SK-N-SH treated with all-trans-retinoic acid at 6 μM for 48 hours (cell line): ENCODE results near the gene TRIM37.
"Not testable (repeated sequence)": the region's sequence is repeated elsewhere in the genome, so short reads cannot be mapped to it uniquely, and the experiment has no call there.

Experiments used
- ATAC-seq: fragments of 200-7000 bp; cut with Tn5 transposase; 3 replicates; pipeline ENCODE4 v1.9.1; 2020; ENCODE audit warnings: mild to moderate bottlenecking, moderate library complexity
- ARNTL ChIP-seq: fragments of 450-650 bp; formaldehyde crosslinking; IDR thresholded peaks from 2 replicates; pipeline ENCODE4 v1.5.0; 2020; ENCODE audit warnings: low read depth, mild to moderate bottlenecking, moderate library complexity, borderline replicate concordance
- BACH2 ChIP-seq: fragments of 250-450 bp; sonication (Bioruptor Pico); IDR thresholded peaks from 2 replicates; pipeline ENCODE4 v1.9.0; 2021; ENCODE audit warnings: mild to moderate bottlenecking, borderline replicate concordance
- CSDC2 ChIP-seq: fragments of 250-450 bp; sonication (Bioruptor Pico); IDR thresholded peaks from 2 replicates; pipeline ENCODE4 v1.5.0; 2020; ENCODE audit warnings: mild to moderate bottlenecking, moderate library complexity
- ESRRG ChIP-seq: fragments of 250-450 bp; sonication (Bioruptor Pico); IDR thresholded peaks from 2 replicates; pipeline ENCODE4 v1.6.1; 2021; ENCODE audit warnings: mild to moderate bottlenecking
- GLIS3 ChIP-seq: fragments of 250-450 bp; sonication (Bioruptor Pico); IDR thresholded peaks from 2 replicates; pipeline ENCODE4 v1.5.0; 2020; ENCODE audit warnings: mild to moderate bottlenecking, moderate library complexity
- ISL1 ChIP-seq: fragments of 250-450 bp; sonication (Bioruptor Pico); IDR thresholded peaks from 2 replicates; pipeline ENCODE4 v2.1.2; 2022; ENCODE audit warnings: mild to moderate bottlenecking, moderate library complexity
- PPARA ChIP-seq: fragments of 250-450 bp; sonication (Bioruptor Pico); IDR thresholded peaks from 2 replicates; pipeline ENCODE4 v1.5.0; 2020; ENCODE audit warnings: mild to moderate bottlenecking, borderline replicate concordance
- SNAI2 ChIP-seq: fragments of 250-450 bp; sonication (Bioruptor Pico); IDR thresholded peaks from 2 replicates; pipeline ENCODE4 v1.5.0; 2020; ENCODE audit warnings: mild to moderate bottlenecking, moderate library complexity
- TCF4 ChIP-seq: fragments of 250-450 bp; sonication (Bioruptor Pico); IDR thresholded peaks from 2 replicates; pipeline ENCODE4 v1.8.0; 2021; ENCODE audit warnings: mild to moderate bottlenecking, moderate library complexity, borderline replicate concordance
- TOX ChIP-seq: fragments of 250-450 bp; sonication (Bioruptor Pico); IDR thresholded peaks from 2 replicates; pipeline ENCODE4 v1.8.0; 2021; ENCODE audit warnings: mild to moderate bottlenecking, moderate library complexity, borderline replicate concordance
- ZC3H10 ChIP-seq: fragments of 250-450 bp; sonication (Bioruptor Pico); IDR thresholded peaks from 2 replicates; pipeline ENCODE4 v1.5.1; 2021; ENCODE audit warnings: mild to moderate bottlenecking, moderate library complexity
- ZFP3 ChIP-seq: fragments of 250-450 bp; sonication (Bioruptor Pico); IDR thresholded peaks from 2 replicates; pipeline ENCODE4 v1.5.0; 2020; ENCODE audit warnings: mild to moderate bottlenecking, moderate library complexity
- ZFP30 ChIP-seq: fragments of 450-650 bp; formaldehyde crosslinking; IDR thresholded peaks from 2 replicates; pipeline ENCODE4 v1.5.0; 2022; ENCODE audit warnings: mild to moderate bottlenecking, moderate library complexity
- ZNF565 ChIP-seq: fragments of 450-650 bp; formaldehyde crosslinking; conservative IDR thresholded peaks from 2 replicates; pipeline ENCODE4 v1.5.0; 2020; ENCODE audit warnings: low read depth, mild to moderate bottlenecking, moderate library complexity
- ZNF70 ChIP-seq: fragments of 450-650 bp; formaldehyde crosslinking; IDR thresholded peaks from 2 replicates; pipeline ENCODE4 v1.5.0; 2020; ENCODE audit warnings: mild to moderate bottlenecking, moderate library complexity
- ZNF8 ChIP-seq: fragments of 450-650 bp; formaldehyde crosslinking; IDR thresholded peaks from 2 replicates; pipeline ENCODE4 v1.5.0; 2020; ENCODE audit warnings: mild to moderate bottlenecking, moderate library complexity
- TF ChIP-seq, protein P1 (sequence below): fragments of 250-450 bp; sonication (Bioruptor Pico); IDR thresholded peaks from 2 replicates; pipeline ENCODE4 v1.5.1; 2020; ENCODE audit warnings: low read depth, mild to moderate bottlenecking, moderate library complexity
- TF ChIP-seq, protein P2 (sequence below): fragments of 250-450 bp; sonication (Bioruptor Pico); IDR thresholded peaks from 2 replicates; pipeline ENCODE4 v1.8.0; 2021; ENCODE audit warnings: low read depth, mild to moderate bottlenecking, moderate library complexity, borderline replicate concordance
- TF ChIP-seq, protein P3 (sequence below): fragments of 250-450 bp; sonication (Bioruptor Pico); IDR thresholded peaks from 2 replicates; pipeline ENCODE4 v1.8.0; 2020; ENCODE audit warnings: mild to moderate bottlenecking, moderate library complexity, borderline replicate concordance
- TF ChIP-seq, protein P4 (sequence below): fragments of 250-450 bp; sonication (Bioruptor Pico); IDR thresholded peaks from 2 replicates; pipeline ENCODE4 v1.5.1; 2021; ENCODE audit warnings: mild to moderate bottlenecking, moderate library complexity

TRIM37 gene

DNA sequence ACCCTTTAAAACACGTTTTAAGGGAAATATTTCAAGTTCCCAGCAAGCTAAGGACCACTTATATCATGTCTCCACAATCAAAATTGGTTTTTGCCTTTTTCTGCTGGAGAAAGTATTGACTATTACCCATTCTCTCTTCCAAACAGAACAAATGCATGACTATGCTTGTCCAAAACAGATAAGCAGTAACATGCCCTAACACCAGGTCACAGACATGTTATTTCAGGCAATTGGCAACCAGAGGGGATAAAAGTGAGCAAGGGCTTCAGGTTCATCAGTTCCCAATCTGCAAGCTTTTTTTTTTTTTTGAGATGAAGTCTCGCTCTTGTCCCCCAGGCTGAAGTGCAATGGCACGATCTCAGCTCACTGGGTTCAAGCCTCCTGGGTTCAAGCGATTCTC is 33.3 kb upstream of the TRIM37 start:
- ATAC-seq: no peak
- no peak for TF ChIP-seq PPARA (CRISPR knock-in tag)
- TF ChIP-seq TOX (CRISPR knock-in tag): no peak
- TF ChIP-seq, protein P1, sequence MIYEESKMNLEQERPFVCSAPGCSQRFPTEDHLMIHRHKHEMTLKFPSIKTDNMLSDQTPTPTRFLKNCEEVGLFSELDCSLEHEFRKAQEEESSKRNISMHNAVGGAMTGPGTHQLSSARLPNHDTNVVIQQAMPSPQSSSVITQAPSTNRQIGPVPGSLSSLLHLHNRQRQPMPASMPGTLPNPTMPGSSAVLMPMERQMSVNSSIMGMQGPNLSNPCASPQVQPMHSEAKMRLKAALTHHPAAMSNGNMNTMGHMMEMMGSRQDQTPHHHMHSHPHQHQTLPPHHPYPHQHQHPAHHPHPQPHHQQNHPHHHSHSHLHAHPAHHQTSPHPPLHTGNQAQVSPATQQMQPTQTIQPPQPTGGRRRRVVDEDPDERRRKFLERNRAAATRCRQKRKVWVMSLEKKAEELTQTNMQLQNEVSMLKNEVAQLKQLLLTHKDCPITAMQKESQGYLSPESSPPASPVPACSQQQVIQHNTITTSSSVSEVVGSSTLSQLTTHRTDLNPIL: no peak

DNA sequence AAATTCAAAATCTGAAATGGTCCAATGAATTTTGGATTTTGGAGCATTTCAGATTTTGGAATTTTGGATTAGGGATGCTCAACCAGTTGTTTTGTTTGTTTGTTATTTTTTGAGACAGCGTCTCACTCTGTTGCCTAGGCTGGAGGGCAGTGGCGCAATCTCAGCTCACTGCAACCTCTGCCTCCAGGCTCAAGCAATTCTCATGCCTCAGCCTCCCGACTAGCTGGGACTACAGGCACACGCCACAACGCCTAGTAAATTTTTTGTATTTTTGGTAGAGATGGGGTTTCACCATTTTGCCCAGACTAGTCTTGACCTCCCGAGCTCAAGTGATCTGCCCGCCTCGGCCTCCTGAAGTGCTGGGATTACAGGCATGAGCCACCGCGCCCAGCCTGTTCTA is 31.7 kb upstream of the TRIM37 start:
- ATAC-seq: not testable (repeated sequence)

DNA sequence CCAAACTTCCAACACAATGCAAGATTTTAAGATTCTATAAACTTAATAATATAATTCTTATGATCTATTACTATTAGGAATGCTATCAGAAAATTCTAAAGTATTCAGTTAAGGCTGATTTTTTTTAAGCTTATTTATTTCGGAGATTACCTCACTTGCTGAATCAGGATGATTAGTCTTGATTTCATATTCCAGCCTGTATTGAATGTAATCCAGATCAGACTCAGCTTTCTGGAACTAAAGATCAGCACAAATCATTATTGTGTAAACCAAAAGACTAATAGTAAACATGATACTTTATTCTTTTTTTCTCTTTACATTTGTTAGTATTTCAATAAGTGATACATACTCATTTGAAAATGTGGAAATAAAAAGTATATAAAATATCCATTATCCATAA is 24.5 kb upstream of the TRIM37 start:
- no peak for ATAC-seq
- TF ChIP-seq, protein P2, sequence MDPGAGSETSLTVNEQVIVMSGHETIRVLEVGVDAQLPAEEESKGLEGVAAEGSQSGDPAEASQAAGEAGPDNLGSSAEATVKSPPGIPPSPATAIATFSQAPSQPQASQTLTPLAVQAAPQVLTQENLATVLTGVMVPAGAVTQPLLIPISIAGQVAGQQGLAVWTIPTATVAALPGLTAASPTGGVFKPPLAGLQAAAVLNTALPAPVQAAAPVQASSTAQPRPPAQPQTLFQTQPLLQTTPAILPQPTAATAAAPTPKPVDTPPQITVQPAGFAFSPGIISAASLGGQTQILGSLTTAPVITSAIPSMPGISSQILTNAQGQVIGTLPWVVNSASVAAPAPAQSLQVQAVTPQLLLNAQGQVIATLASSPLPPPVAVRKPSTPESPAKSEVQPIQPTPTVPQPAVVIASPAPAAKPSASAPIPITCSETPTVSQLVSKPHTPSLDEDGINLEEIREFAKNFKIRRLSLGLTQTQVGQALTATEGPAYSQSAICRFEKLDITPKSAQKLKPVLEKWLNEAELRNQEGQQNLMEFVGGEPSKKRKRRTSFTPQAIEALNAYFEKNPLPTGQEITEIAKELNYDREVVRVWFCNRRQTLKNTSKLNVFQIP: no peak
- no peak for TF ChIP-seq ZNF565 (CRISPR knock-in tag)
- TF ChIP-seq ISL1: no peak
- no peak for TF ChIP-seq TCF4 (CRISPR knock-in tag)
- TF ChIP-seq TOX (CRISPR knock-in tag): no peak
- TF ChIP-seq SNAI2 (CRISPR knock-in tag): no peak
- TF ChIP-seq, protein P1: no peak
- TF ChIP-seq ZFP30 (CRISPR knock-in tag): no peak
- TF ChIP-seq, protein P3, sequence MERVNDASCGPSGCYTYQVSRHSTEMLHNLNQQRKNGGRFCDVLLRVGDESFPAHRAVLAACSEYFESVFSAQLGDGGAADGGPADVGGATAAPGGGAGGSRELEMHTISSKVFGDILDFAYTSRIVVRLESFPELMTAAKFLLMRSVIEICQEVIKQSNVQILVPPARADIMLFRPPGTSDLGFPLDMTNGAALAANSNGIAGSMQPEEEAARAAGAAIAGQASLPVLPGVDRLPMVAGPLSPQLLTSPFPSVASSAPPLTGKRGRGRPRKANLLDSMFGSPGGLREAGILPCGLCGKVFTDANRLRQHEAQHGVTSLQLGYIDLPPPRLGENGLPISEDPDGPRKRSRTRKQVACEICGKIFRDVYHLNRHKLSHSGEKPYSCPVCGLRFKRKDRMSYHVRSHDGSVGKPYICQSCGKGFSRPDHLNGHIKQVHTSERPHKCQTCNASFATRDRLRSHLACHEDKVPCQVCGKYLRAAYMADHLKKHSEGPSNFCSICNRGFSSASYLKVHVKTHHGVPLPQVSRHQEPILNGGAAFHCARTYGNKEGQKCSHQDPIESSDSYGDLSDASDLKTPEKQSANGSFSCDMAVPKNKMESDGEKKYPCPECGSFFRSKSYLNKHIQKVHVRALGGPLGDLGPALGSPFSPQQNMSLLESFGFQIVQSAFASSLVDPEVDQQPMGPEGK: no peak
- TF ChIP-seq ARNTL (CRISPR knock-in tag): no peak

DNA sequence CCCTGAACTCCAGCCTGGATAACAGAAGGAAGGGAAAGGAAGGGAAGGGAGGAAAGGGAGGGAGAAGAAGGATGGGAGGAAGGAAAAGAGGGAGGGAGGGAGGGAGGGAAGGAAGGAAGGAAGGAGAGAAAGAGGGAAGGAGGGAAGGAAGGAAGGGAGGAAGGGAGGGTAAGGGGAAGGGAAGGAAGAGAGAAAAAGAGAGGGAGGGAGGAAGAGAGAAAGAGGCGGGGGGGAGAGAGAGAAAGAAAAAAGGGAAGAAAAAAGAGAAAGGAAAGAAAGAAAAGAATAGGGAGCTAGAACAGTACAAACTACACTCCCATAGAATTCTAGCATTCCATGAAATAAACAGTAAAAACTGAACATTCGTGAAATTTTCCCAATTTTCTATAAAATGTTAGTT is 23.1 kb upstream of the TRIM37 start:
- TF ChIP-seq BACH2 (no peak), SNAI2 (CRISPR knock-in tag) (no peak), TOX (CRISPR knock-in tag) (no peak), ISL1 (no peak), ZC3H10 (no peak)
- no peak for ATAC-seq

DNA sequence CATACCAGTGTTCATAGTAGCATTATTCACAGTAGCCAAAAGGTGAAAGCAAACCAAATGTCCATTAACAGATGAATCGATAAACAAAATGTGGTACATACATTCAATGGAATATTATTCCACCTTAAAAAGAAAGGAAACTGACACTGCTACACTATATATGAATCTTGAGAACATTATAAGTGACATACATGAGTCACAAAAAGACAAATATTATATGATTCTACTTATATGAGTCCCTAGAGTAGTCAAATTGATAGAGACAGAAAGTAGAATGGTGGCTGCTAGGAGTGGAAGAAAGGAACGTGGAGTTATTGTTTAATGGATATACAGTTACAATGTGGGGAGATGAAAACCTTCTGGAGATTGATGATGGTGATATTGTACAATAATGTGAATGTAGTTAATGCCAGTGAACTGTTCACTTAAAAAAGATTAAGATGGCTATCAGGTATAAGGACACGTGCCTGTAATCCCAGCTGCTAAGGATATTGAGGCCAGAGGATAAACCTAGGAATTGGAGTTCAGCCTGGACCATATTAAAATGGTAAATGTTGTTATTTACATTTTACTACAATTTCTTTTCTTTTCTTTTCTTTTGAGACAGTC is 20.2 kb upstream of the TRIM37 start:
- peak; percentile 73; the same call in 1 of the 2 replicates for TF ChIP-seq ZNF8 (CRISPR knock-in tag)
- peak; percentile 47; the same call in 1 of the 2 replicates for TF ChIP-seq TCF4 (CRISPR knock-in tag)
- no peak for TF ChIP-seq ZNF70 (CRISPR knock-in tag)
- ATAC-seq: peak; percentile 21; the same call in 2 of the 3 replicates

DNA sequence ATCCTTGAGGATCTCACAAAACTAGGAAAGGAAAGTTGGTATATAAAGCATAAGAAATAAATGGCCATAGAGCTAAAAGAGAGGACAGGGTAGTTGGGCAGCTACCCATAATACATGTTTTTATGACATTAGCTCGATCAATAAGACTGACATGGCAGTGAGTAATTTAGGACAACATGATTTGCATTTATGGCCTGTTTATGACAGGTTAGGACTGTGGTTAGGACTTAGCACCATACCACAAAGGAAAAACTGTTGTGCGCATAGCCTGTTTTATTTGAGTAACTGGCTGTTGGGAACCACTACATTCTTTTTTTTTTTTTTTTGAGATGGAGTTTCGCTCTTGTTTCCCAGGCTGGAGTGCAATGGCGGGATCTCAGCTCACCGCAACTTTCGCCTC is 18.0 kb upstream of the TRIM37 start:
- no peak for ATAC-seq
- TF ChIP-seq ZNF8 (CRISPR knock-in tag): no peak
- TF ChIP-seq ARNTL (CRISPR knock-in tag): no peak
- TF ChIP-seq, protein P1: no peak
- TF ChIP-seq TOX (CRISPR knock-in tag): no peak
- no peak for TF ChIP-seq ISL1
- no peak for TF ChIP-seq ESRRG (CRISPR knock-in tag)
- no peak for TF ChIP-seq CSDC2 (CRISPR knock-in tag)
- TF ChIP-seq PPARA (CRISPR knock-in tag): no peak
- no peak for TF ChIP-seq ZFP3 (CRISPR knock-in tag)
- no peak for TF ChIP-seq ZC3H10
- no peak for TF ChIP-seq GLIS3 (CRISPR knock-in tag)
- TF ChIP-seq, protein P4, sequence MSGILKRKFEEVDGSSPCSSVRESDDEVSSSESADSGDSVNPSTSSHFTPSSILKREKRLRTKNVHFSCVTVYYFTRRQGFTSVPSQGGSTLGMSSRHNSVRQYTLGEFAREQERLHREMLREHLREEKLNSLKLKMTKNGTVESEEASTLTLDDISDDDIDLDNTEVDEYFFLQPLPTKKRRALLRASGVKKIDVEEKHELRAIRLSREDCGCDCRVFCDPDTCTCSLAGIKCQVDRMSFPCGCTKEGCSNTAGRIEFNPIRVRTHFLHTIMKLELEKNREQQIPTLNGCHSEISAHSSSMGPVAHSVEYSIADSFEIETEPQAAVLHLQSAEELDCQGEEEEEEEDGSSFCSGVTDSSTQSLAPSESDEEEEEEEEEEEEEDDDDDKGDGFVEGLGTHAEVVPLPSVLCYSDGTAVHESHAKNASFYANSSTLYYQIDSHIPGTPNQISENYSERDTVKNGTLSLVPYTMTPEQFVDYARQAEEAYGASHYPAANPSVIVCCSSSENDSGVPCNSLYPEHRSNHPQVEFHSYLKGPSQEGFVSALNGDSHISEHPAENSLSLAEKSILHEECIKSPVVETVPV (CRISPR knock-in tag): no peak
- no peak for TF ChIP-seq SNAI2 (CRISPR knock-in tag)
